ENCODE measurements around the gene OSBP. TPM values are rescaled to one million over a fixed set of nuclear protein-coding genes. Genes with fewer than 3 reads are reported as not detected.
A peak's percentile ranks its signal among the peaks of the same experiment; 100 is the strongest.
"Not testable (repeated sequence)": the region's sequence is repeated elsewhere in the genome, so short reads cannot be mapped to it uniquely, and the experiment has no call there.

OSBP gene
- total RNA-seq: 38.5 TPM
- long read RNA-seq, full-length matches to known transcripts: 46 of 55 reads
- long read RNA-seq, partial matches to known transcripts: 5 of 55 reads
- long read RNA-seq, other reads (novel, unspliced or antisense): 4 of 55 reads

GRCh38 chr11:59615637-59616395 lies at the start of gene OSBP:
Gene OSBP, minus strand, starts transcription at chr11:59615774. Its CDS starts 110 bp downstream, at chr11:59615664.
- DNase-seq (ENCODE audit: missing footprints): peak; percentile 98
- intact Hi-C loops (cut with DNase I): loop anchor here (1.0 to 5.0 kb wide), 3 partner anchors 53 to 79 kb away; partner anchors contain the start of gene PATL1
- ATAC-seq: peak; percentile 96

DNA sequence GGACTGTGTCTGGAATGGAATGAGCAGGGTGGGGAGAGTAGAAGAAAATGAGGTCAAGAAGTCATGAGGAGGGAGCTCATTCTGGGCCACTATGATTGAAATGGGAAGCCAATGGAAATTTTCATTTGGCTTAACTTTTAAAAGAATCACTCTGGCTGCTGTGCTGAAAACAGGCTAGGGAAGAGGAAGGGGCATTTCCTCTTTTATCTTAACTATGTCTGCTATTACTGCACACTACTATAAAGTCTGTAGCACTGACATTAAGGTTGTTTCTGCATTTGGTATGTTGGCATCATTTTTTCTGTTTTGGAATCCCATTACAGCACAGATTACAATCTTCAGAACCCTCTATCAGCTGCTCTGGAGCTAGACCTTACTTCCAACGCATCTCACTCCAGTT lies 45.0 kb upstream of the OSBP start:
- intact Hi-C loops (cut with DNase I): no loop called here
- no peak for DNase-seq (ENCODE audit: missing footprints)
- ATAC-seq: no peak

GRCh38 chr11:59659981-59660380 lies 44.4 kb upstream of the OSBP start:
- DNase-seq (ENCODE audit: missing footprints) (no peak), ATAC-seq (no peak)
- intact Hi-C loops (cut with DNase I): no loop called here

DNA sequence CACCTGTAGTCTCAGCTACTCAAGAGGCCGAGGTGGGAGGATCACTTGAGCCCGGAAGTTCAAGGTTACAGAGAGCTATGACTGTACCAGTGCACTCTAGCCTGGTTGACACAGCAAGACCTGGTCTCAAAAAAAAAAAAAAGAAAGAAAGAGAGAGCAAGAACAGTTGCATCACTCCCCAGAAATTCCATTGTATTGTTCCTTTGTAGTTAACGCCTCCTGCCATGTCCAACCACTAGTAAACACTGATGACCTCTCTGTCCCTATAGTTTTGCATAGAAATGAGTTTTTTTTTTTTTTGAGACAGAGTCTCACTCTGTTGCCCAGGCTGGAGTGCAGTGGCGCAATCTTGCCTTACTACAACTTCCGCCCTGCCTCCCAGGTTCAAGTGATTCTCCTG lies 42.5 kb upstream of the OSBP start:
- intact Hi-C loops (cut with DNase I): no loop called here
- no peak for ATAC-seq
- no peak for DNase-seq (ENCODE audit: missing footprints)

- intact Hi-C loops (cut with DNase I): loop anchor here (5.0 kb wide), 1 partner anchor 48 kb away; no protein-coding TSS in a partner anchor
- no peak for DNase-seq (ENCODE audit: missing footprints)
- ATAC-seq: no peak
These were observed 39.3 kb upstream of the OSBP start for GRCh38 chr11:59654893-59655292.

DNA sequence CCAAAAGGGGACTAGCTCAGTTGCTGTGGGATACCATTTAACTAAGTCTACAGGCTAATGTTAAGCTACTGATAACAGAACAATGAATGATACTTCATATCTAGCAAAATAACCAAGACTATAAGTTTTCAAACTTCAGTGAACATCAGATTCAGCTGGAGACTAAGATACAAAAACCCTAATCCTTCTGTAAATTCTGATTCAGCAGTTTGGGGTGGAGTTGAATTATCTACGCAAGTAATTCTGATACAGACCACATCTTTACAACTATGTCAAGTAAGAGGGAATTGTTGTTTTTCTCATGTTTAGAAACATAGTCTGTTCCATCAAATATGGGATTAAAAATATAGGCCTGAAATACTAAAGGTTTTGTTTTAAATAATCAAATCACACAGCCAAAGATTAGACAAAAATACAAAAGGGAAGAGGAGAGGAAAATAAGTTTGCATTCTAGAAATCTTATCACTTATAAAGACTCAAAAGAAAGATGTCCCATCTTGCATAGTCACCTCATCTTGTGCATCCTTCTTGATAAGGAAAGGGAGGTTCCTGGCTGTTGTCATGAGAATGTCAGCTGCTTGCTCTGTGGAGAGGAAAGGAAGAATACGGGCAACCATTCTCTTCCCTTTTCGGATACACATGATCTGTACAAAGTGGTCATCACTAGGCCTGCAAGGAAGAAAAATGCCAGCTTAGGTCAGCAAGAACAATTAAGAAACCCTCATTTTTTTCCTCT lies 31.8 kb upstream of the OSBP start:
- no peak for ATAC-seq
- intact Hi-C loops (cut with DNase I): no loop called here
- DNase-seq (ENCODE audit: missing footprints): no peak

GRCh38 chr11:59644528-59644927 lies 29.0 kb upstream of the OSBP start:
- DNase-seq (ENCODE audit: missing footprints): no peak
- no peak for ATAC-seq
- intact Hi-C loops (cut with DNase I): no loop called here

DNA sequence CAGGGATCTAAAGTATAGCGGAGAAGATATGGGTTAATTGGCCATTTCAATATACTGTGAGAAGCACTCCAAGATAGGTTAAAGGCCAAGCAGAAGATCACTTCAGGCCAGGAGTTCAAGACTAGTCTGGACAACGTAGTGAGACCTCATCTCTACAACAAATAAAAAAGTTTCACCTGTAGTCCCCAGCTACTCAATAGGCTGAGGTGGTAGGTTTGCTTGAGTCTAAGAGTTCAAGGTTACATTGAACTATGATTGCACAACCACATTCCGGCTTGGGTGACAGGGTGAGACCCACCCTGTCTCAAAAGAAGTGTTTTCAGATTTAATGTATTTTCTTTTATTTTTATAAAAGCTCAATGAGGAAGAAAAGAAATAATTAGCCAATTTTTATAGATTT lies 27.8 kb upstream of the OSBP start:
- no peak for DNase-seq (ENCODE audit: missing footprints)
- ATAC-seq: no peak
- intact Hi-C loops (cut with DNase I): no loop called here

- ATAC-seq (no peak), DNase-seq (ENCODE audit: missing footprints) (no peak)
- intact Hi-C loops (cut with DNase I): no loop called here
These were observed 25.6 kb upstream of the OSBP start for GRCh38 chr11:59641156-59641555.

DNA sequence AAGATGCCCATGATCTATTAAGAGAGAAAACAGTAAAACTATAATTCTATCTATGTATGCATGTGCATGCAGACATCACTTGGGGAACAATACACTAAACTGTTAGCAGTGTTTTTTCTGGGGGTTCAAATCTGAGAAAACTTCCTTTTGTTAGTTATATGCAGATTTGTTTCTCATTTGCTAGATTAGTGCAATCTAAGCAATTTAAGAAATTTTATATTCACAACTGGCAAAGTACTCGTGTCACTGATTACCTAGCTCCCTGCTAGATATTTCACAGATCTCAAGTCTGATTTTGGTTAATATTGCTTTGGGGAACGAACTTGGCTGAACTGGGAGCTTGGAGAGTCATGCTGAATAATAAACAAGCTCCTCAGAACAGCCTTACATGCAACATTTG lies 14.9 kb upstream of the OSBP start:
- intact Hi-C loops (cut with DNase I): no loop called here

GRCh38 chr11:59629996-59630395 lies 14.4 kb upstream of the OSBP start:
- DNase-seq (ENCODE audit: missing footprints): no peak
- intact Hi-C loops (cut with DNase I): no loop called here
- ATAC-seq: no peak

More for the DNA sequence above, 14.9 kb upstream of the OSBP start:
- ATAC-seq (no peak), DNase-seq (ENCODE audit: missing footprints) (no peak)

DNA sequence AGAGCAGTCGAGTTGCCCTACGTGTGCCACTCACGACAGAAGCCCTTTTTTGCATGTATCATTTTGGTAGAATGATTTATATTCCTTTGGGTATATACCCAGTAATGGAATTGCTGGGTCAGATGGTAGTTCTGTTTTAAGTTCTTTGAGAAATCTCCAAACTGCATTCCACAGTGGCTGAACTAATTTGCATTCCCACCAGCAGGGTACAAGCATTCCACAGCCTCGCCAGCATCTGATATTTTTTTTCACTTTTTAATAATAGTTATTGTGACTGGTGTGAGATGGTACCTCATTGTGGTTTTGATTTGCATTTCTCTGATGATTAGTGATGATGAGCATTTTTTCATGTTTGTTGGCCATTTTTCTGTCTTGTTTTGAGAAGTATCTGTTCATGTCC lies 11.4 kb upstream of the OSBP start:
- ATAC-seq; intact Hi-C loops (cut with DNase I); DNase-seq (ENCODE audit: missing footprints): not testable (repeated sequence)

DNA sequence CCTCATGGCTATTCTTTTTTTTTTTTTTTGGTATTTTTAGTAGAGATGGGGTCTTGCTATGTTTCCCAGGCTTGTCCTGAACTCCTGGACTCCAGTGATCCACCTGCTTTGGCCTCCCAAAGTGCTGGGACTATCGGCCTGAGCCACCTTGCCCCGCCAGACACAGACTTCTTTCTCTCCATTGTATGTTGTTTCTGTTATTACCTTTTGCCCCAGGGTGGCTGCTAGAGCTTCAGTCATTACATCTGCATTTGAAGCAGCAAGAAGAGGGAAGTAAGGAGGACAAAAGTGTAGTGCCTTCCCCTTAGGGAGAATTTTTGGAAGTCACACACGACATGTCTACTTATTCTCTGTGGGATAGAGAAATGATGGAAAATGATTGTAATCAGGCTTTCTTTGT lies 10.1 kb upstream of the OSBP start:
- intact Hi-C loops (cut with DNase I): no loop called here
- ATAC-seq (no peak), DNase-seq (ENCODE audit: missing footprints) (no peak)

- DNase-seq (ENCODE audit: missing footprints): no peak
- no peak for ATAC-seq
- intact Hi-C loops (cut with DNase I): loop anchor here (2.0 to 5.0 kb wide), 2 partner anchors 67 to 81 kb away; no protein-coding TSS in a partner anchor
These were observed 2.3 kb upstream of the OSBP start for GRCh38 chr11:59617876-59618275.

GRCh38 chr11:59616396-59616982 lies 915 bp upstream of the OSBP start:
- DNase-seq (ENCODE audit: missing footprints): peak; percentile 96
- intact Hi-C loops (cut with DNase I): loop anchor here (1.0 to 5.0 kb wide), 3 partner anchors 53 to 79 kb away; partner anchors contain the start of gene PATL1
- ATAC-seq: no peak

GRCh38 chr11:59615120-59615636 lies 396 bp downstream of the OSBP start:
- ATAC-seq (no peak), DNase-seq (ENCODE audit: missing footprints) (peak; percentile 71)
- intact Hi-C loops (cut with DNase I): loop anchor here (5.0 kb wide), 1 partner anchor 78 kb away; no protein-coding TSS in a partner anchor

- DNase-seq (ENCODE audit: missing footprints): no peak
- ATAC-seq: no peak
- intact Hi-C loops (cut with DNase I): loop anchor here (5.0 kb wide), 2 partner anchors 52 to 77 kb away; no protein-coding TSS in a partner anchor
These were observed 1.1 kb downstream of the OSBP start for GRCh38 chr11:59614277-59615119.
